ENCODE measurements around the gene TPSB2. TPM values are rescaled to one million over a fixed set of nuclear protein-coding genes. Genes with fewer than 3 reads are reported as not detected.

TPSB2 gene
- total RNA-seq, 4 donors from 2014 or later = 7.5 to 304 (median 199) TPM

- H3K27ac ChIP-seq (replicated peaks in 1 of 4) = no peak overlapping the region
These were observed 21.6 kb downstream of the TPSB2 start for GRCh38 chr16:1208239-1208830.

GRCh38 chr16:1206786-1207185 is 23.2 kb downstream of the TPSB2 start:
- DNase-seq (ENCODE audit: extremely low spot score) = no peak
- Histone ChIP-seq H3K36me3 (peaks cover 0 to 100% (median 91%) of the 10 kb centered on the region in 4 donors), H3K4me1 (no peaks in the 10 kb centered on the region), H3K4me3 (no peak overlapping the region), H3K27me3 (no peaks in the 10 kb centered on the region), H3K9me3 (no peaks in the 10 kb centered on the region), H3K27ac (replicated peaks in 1 of 4) (no peak overlapping the region)
- no CpG with 5 or more reads among the region's 16 CpGs for WGBS
- no peak for TF ChIP-seq POLR2A (IDR thresholded peaks at IDR 0.05; ENCODE audit: low read depth)
- TF ChIP-seq, protein P1, sequence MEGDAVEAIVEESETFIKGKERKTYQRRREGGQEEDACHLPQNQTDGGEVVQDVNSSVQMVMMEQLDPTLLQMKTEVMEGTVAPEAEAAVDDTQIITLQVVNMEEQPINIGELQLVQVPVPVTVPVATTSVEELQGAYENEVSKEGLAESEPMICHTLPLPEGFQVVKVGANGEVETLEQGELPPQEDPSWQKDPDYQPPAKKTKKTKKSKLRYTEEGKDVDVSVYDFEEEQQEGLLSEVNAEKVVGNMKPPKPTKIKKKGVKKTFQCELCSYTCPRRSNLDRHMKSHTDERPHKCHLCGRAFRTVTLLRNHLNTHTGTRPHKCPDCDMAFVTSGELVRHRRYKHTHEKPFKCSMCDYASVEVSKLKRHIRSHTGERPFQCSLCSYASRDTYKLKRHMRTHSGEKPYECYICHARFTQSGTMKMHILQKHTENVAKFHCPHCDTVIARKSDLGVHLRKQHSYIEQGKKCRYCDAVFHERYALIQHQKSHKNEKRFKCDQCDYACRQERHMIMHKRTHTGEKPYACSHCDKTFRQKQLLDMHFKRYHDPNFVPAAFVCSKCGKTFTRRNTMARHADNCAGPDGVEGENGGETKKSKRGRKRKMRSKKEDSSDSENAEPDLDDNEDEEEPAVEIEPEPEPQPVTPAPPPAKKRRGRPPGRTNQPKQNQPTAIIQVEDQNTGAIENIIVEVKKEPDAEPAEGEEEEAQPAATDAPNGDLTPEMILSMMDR (IDR thresholded peaks at IDR 0.05) = no peak
- TF ChIP-seq POLR2AphosphoS5 (IDR thresholded peaks at IDR 0.05) = no peak
- no peak for TF ChIP-seq EP300 (IDR thresholded peaks at IDR 0.05)
- intact Hi-C loops (cut with DNase I) = no loop called here

More at GRCh38 chr16:1208239-1208830, 21.6 kb downstream of the TPSB2 start:
- DNase-seq (ENCODE audit: extremely low spot score) = no peak
- no peak overlapping the region for H3K4me3 ChIP-seq
- TF ChIP-seq EP300 (IDR thresholded peaks at IDR 0.05) = no peak
- TF ChIP-seq POLR2AphosphoS5 (IDR thresholded peaks at IDR 0.05) = no peak
- no peak for TF ChIP-seq POLR2A (IDR thresholded peaks at IDR 0.05; ENCODE audit: low read depth)
- TF ChIP-seq, protein P1 (IDR thresholded peaks at IDR 0.05) = no peak
- intact Hi-C loops (cut with DNase I) = no loop called here
- H3K36me3 ChIP-seq = peaks cover 3 to 100% (median 91%) of the 10 kb centered on the region in 4 donors
- 80% methylated on average over 2 of the region's 22 CpGs for whole genome bisulfite sequencing
- H3K9me3 ChIP-seq = no peaks in the 10 kb centered on the region
- no peaks in the 10 kb centered on the region for H3K4me1 ChIP-seq
- H3K27me3 ChIP-seq = no peaks in the 10 kb centered on the region

- no peaks in the 10 kb centered on the region for H3K27me3 ChIP-seq
- WGBS = 70% methylated on average over 4 of the region's 9 CpGs
- intact Hi-C loops (cut with DNase I) = no loop called here
These were observed 23.7 kb downstream of the TPSB2 start for GRCh38 chr16:1206326-1206725.

GRCh38 chr16:1204933-1205332 is 25.1 kb downstream of the TPSB2 start:
- intact Hi-C loops (cut with DNase I) = no loop called here
- no peaks in the 10 kb centered on the region for H3K27me3 ChIP-seq
- H3K9me3 ChIP-seq = no peaks in the 10 kb centered on the region
- H3K27ac ChIP-seq (replicated peaks in 1 of 4) = peak overlapping the region in 1 of 4 donors; percentile 33
- WGBS = 78% methylated on average over 9 of the region's 21 CpGs
- peaks cover 0 to 100% (median 91%) of the 10 kb centered on the region in 4 donors for H3K36me3 ChIP-seq
- no peak for DNase-seq (ENCODE audit: extremely low spot score)
- TF ChIP-seq, protein P1 (IDR thresholded peaks at IDR 0.05) = no peak
- TF ChIP-seq EP300 (IDR thresholded peaks at IDR 0.05) = no peak
- no peak for TF ChIP-seq POLR2AphosphoS5 (IDR thresholded peaks at IDR 0.05)
- TF ChIP-seq POLR2A (IDR thresholded peaks at IDR 0.05; ENCODE audit: low read depth) = no peak
- no peaks in the 10 kb centered on the region for H3K4me1 ChIP-seq
- no peak overlapping the region for H3K4me3 ChIP-seq

More at GRCh38 chr16:1206326-1206725, 23.7 kb downstream of the TPSB2 start:
- no peak for TF ChIP-seq EP300 (IDR thresholded peaks at IDR 0.05)
- no peak for TF ChIP-seq POLR2A (IDR thresholded peaks at IDR 0.05; ENCODE audit: low read depth)
- no peak for TF ChIP-seq POLR2AphosphoS5 (IDR thresholded peaks at IDR 0.05)
- TF ChIP-seq, protein P1 (IDR thresholded peaks at IDR 0.05) = no peak
- Histone ChIP-seq H3K27ac (replicated peaks in 1 of 4) (no peak overlapping the region), H3K4me1 (no peaks in the 10 kb centered on the region), H3K9me3 (no peaks in the 10 kb centered on the region), H3K36me3 (peaks cover 0 to 100% (median 91%) of the 10 kb centered on the region in 4 donors), H3K4me3 (no peak overlapping the region)
- DNase-seq (ENCODE audit: extremely low spot score) = no peak
